Measurements from ENCODE around the gene TMEM43.

The TMEM43 gene

DNA sequence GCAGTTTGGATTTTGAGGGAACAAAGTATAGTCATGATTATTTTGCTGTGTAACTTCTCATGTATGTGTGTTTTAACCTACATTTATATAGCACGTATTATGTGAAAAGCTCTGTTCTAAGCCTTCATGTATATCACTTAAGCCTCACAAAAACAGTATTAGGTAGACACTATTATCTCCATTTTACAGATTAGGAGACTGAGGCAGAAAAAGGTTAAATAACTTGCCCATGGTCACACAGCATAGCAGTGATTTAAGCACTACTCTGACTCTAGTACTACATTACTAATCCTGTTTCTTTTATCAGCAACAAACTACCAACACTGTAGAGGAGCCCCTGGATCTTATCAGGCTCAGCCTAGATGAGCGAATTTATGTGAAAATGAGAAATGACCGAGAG, 56.4 kb downstream of the TMEM43 start:
- DNase-seq, result no peak

GRCh38 chr3:14183015-14183577, 58.2 kb downstream of the TMEM43 start:
- DNase-seq, result no peak

GRCh38 chr3:14186854-14187458, 62.1 kb downstream of the TMEM43 start:
- no peak for DNase-seq

DNA sequence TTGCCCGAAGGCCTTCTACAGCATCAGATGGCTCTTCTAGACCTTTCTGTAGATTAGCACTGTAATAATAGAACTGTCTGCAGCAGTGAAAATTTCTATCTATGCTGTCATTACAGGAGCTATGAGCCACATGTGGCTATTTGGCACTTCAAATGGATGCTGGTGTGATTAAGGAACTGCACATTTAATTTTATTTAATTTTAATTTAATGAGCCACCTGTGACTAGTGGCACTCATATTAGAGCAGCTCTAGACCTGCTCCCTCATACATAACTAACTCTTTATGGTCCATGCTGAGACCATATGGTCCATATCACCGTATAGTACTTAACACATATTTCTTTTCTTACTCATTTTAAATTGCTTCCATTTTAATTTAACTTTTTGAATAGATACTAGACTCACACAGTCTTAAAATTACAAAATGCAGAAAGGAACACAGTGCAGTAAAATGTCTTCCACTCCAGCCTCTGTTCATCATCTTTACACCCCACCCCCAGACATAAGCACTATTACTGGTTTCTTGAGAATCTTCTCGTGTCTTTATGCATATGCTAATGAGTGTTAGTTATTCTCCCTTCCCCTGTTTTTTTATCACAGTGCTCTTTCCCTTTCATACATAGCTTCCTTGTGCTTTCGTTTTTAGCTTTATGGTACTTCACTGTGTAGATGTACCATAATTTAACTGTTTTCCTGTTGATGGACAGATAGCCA, 63.3 kb downstream of the TMEM43 start:
- DNase-seq, result no peak

All from SIG-M5 (cell line).